ENCODE data around the gene GOLGA8J.

DNA sequence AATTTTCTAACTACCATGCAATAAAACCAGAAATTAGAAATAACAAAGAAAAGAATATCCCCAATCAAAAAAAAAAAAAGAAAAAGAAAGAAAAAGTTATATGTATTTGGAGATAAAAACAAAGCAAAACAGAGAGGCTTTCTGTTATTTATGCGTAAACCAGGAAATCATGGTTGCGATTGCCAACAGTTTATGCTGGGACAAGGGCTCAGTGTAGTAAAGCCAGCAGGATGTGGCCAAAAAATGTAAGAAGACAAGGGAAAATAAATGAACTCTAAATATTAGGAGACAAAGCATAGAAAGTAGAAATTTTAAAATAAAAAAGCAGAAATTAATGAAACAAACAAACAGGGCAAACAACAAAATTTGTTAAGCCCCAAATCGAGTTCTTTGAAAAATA, 27.2 kb upstream of the GOLGA8J start:
- no peak for TF ChIP-seq TAF1 (IDR thresholded peaks at IDR 0.05; ENCODE audit: borderline replicate concordance, insufficient read depth, low read length)
- TF ChIP-seq, protein P1, sequence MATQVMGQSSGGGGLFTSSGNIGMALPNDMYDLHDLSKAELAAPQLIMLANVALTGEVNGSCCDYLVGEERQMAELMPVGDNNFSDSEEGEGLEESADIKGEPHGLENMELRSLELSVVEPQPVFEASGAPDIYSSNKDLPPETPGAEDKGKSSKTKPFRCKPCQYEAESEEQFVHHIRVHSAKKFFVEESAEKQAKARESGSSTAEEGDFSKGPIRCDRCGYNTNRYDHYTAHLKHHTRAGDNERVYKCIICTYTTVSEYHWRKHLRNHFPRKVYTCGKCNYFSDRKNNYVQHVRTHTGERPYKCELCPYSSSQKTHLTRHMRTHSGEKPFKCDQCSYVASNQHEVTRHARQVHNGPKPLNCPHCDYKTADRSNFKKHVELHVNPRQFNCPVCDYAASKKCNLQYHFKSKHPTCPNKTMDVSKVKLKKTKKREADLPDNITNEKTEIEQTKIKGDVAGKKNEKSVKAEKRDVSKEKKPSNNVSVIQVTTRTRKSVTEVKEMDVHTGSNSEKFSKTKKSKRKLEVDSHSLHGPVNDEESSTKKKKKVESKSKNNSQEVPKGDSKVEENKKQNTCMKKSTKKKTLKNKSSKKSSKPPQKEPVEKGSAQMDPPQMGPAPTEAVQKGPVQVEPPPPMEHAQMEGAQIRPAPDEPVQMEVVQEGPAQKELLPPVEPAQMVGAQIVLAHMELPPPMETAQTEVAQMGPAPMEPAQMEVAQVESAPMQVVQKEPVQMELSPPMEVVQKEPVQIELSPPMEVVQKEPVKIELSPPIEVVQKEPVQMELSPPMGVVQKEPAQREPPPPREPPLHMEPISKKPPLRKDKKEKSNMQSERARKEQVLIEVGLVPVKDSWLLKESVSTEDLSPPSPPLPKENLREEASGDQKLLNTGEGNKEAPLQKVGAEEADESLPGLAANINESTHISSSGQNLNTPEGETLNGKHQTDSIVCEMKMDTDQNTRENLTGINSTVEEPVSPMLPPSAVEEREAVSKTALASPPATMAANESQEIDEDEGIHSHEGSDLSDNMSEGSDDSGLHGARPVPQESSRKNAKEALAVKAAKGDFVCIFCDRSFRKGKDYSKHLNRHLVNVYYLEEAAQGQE (IDR thresholded peaks at IDR 0.05; ENCODE audit: insufficient read depth in 1 of 2, low read depth in 2 of 2, low read length in 2 of 2): no peak
